Large intestine (tissue), 3 donors: ENCODE data around the gene CATSPERB. TPM values are rescaled to one million over a fixed set of nuclear protein-coding genes. Genes with fewer than 3 reads are reported as not detected.

Experiments used
- DNase-seq, 2 donors: peaks; one replicate each; pipeline versions ENCODE4 v3.0.0 to v3.0.0-alpha.2; 2013
- H3K27ac ChIP-seq: one replicate; pipeline ENCODE4 v1.5.1; 2013; ENCODE audit warnings: low read length
- H3K27me3 ChIP-seq: 2 replicates; pipeline ENCODE4 v1.6.1; 2013; ENCODE audit warnings: low read length; ENCODE audit not compliant: control insufficient read depth, insufficient read depth
- H3K36me3 ChIP-seq: 2 replicates; pipeline ENCODE4 v1.6.1; 2013; ENCODE audit warnings: low read length; ENCODE audit not compliant: control insufficient read depth, insufficient read depth
- H3K4me1 ChIP-seq: one replicate; pipeline ENCODE4 v1.6.1; 2013; ENCODE audit warnings: low read length; ENCODE audit not compliant: control insufficient read depth, insufficient read depth
- H3K4me3 ChIP-seq: one replicate; pipeline ENCODE4 v1.5.1; 2013; ENCODE audit warnings: low read length
- H3K9me3 ChIP-seq: one replicate; pipeline ENCODE4 v1.6.1; 2013; ENCODE audit warnings: mild to moderate bottlenecking, low read depth, low read length, moderate library complexity; ENCODE audit not compliant: control insufficient read depth
- WGBS: methylation state at CpG from one replicate; pipeline ENCODE4 v1.1.5; 2013; ENCODE audit warnings: low lambda C conversion rate; ENCODE audit not compliant: insufficient coverage; 5-methylcytosine and 5-hydroxymethylcytosine counted together
- polyA plus RNA-seq: library from polyadenylated mRNA; unstranded; fragments of 120-200 nt; gene quantifications from one replicate; pipeline ENCODE4 v1.2.1, GENCODE V29; 2013

Gene CATSPERB
- polyA plus RNA-seq, 1 donor, result 0.81 TPM

DNA sequence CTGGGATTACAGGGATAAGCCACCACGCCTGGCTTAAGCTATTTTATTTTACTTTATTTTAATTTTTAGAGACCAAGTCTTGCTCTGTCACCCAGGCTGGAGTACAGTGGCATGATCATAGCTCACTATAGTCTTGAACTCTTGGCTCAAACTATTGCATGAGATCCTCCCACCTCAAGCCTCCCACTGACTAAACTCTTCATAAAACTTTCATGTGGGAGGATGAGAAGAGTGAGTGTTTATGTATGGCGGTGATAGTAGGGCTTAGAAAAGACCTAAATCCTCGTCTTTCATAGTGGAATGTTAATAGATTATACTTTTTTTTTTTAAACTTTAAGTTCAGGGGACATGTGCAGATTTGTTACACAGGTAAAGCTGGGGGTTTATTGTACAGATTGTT is 198.3 kb downstream of the CATSPERB start:
- no peak for DNase-seq
- H3K27ac ChIP-seq, result no peak overlapping the region
- no peaks in the 10 kb centered on the region for H3K4me1 ChIP-seq
- H3K36me3 ChIP-seq, result no peaks in the 10 kb centered on the region
- H3K4me3 ChIP-seq, result no peak overlapping the region
- H3K9me3 ChIP-seq, result no peaks in the 10 kb centered on the region
- no peaks in the 10 kb centered on the region for H3K27me3 ChIP-seq
- no CpG with 5 or more reads among the region's 3 CpGs for WGBS

Other genes starting within 250 kb of the CATSPERB start
- 98.6 TPM for gene PPP4R3A, start 221.8 kb downstream of the CATSPERB start, polyA plus RNA-seq
- gene TC2N, start 135.4 kb upstream of the CATSPERB start, polyA plus RNA-seq, result 24.6 TPM
- gene FBLN5, start 215.6 kb upstream of the CATSPERB start, polyA plus RNA-seq, result 63.2 TPM